Fibroblast of lung (primary cell): ENCODE measurements around the gene TTC33. TPM values are rescaled to one million over a fixed set of nuclear protein-coding genes. Genes with fewer than 3 reads are reported as not detected.

Source experiments
- DNase-seq, 2 donors: peaks; one replicate each; pipeline versions ENCODE4 v3.0.0 to v3.0.0-alpha.2; 2010; ENCODE audit warnings: low read depth in 2 of 2
- H2AFZ ChIP-seq: 2 replicates; pipeline ENCODE4 v1.5.1; 2012; ENCODE audit warnings: low read length, control low read depth, inconsistent platforms
- H3K27ac ChIP-seq: 2 replicates; pipeline ENCODE4 v1.5.1; 2011; ENCODE audit warnings: low read length, control low read depth; ENCODE audit not compliant: insufficient read depth
- H3K27me3 ChIP-seq: 2 replicates; pipeline ENCODE4 v1.5.1; 2011; ENCODE audit warnings: mild to moderate bottlenecking, low read length; ENCODE audit not compliant: control insufficient read depth, insufficient read depth
- H3K36me3 ChIP-seq: 2 replicates; pipeline ENCODE4 v1.5.1; 2011; ENCODE audit warnings: low read length; ENCODE audit not compliant: control insufficient read depth, insufficient read depth
- H3K4me1 ChIP-seq: 2 replicates; pipeline ENCODE4 v1.5.1; 2011; ENCODE audit warnings: low read length; ENCODE audit not compliant: control insufficient read depth, insufficient read depth; ENCODE audit errors: extremely low read depth
- H3K4me2 ChIP-seq: 2 replicates; pipeline ENCODE4 v1.5.1; 2011; ENCODE audit warnings: low read length, control low read depth; ENCODE audit not compliant: insufficient read depth; ENCODE audit errors: extremely low read depth
- H3K4me3 ChIP-seq, 4 experiments: fragments of 200-600 bp in 1 of 4; sonication (generic) in 1 of 4; replicated peaks in 1 of 4; 2 replicates each; pipeline ENCODE4 v1.5.1; 2011 to 2016; ENCODE audit warnings: low read length in 4 of 4, low read depth in 3 of 4, mild to moderate bottlenecking in 3 of 4, control low read depth in 2 of 4, inconsistent platforms in 1 of 4, mixed read lengths in 1 of 4; ENCODE audit not compliant: insufficient read depth in 1 of 4; ENCODE audit errors: control extremely low read depth in 1 of 4
- H3K79me2 ChIP-seq: 2 replicates; pipeline ENCODE4 v1.5.1; 2012; ENCODE audit warnings: mild to moderate bottlenecking, low read length, inconsistent platforms; ENCODE audit not compliant: control insufficient read depth, insufficient read depth
- H3K9ac ChIP-seq: 2 replicates; pipeline ENCODE4 v1.5.1; 2011; ENCODE audit warnings: mild to moderate bottlenecking, low read length, control low read depth; ENCODE audit not compliant: insufficient read depth
- H3K9me3 ChIP-seq: 2 replicates; pipeline ENCODE4 v1.5.1; 2012; ENCODE audit warnings: low read depth, low read length; ENCODE audit not compliant: control insufficient read depth, insufficient read depth
- H4K20me1 ChIP-seq: 2 replicates; pipeline ENCODE4 v1.5.1; 2011; ENCODE audit warnings: low read length; ENCODE audit not compliant: control insufficient read depth, insufficient read depth; ENCODE audit errors: extremely low read depth
- EZH2 ChIP-seq: IDR thresholded peaks from 2 replicates; pipeline ENCODE4 v1.5.1; 2012; ENCODE audit warnings: low read length, control low read depth, mild to moderate bottlenecking; ENCODE audit errors: missing control alignments
- polyA plus RNA-seq, 2 donors: library from polyadenylated mRNA; depleted of rRNA in 1 of 2; stranded (reverse) in 1 of 2; unstranded in 1 of 2; fragments of >200 nt; gene quantifications; 2 replicates each; pipeline ENCODE4 v1.2.1, GENCODE V29; 2011 to 2012; ENCODE audit warnings: missing spikeins in 1 of 2
- total RNA-seq: library from RNA; depleted of rRNA; stranded (reverse); fragments of >200 nt; gene quantifications from 2 replicates; pipeline ENCODE4 v1.2.1, GENCODE V29; 2014
- TF ChIP-seq, protein P1 (sequence below), 2 donors: IDR thresholded peaks in 1 of 2; conservative IDR thresholded peaks in 1 of 2; 1 replicate in 1 of 2; 2 replicates in 1 of 2; pipeline ENCODE4 v1.5.1; 2011 to 2012; ENCODE audit warnings: low read length in 2 of 2, control low read depth in 1 of 2, inconsistent platforms in 1 of 2, low read depth in 1 of 2, mild to moderate bottlenecking in 1 of 2

The TTC33 gene
- total and polyA plus RNA-seq, 2 donors (not counting 1 experiment from before 2014, with no cell fraction given): 8.7 to 16.3 TPM

GRCh38 chr5:40559306-40559705 is 196.5 kb downstream of the TTC33 start:
- Histone ChIP-seq H3K9me3 (no peaks in the 10 kb centered on the region), H3K9ac (no peak overlapping the region), H3K27me3 (no peaks in the 10 kb centered on the region), H3K4me3 (no peak overlapping the region), H2AFZ (no peak overlapping the region), H3K36me3 (no peaks in the 10 kb centered on the region), H3K27ac (no peak overlapping the region), H3K4me1 (no peaks in the 10 kb centered on the region), H3K4me2 (no peak overlapping the region), H3K79me2 (no peaks in the 10 kb centered on the region), H4K20me1 (no peaks in the 10 kb centered on the region)
- peak in 1 of 2 donors; percentile 62 for DNase-seq
- TF ChIP-seq EZH2: no peak
- TF ChIP-seq, protein P1, sequence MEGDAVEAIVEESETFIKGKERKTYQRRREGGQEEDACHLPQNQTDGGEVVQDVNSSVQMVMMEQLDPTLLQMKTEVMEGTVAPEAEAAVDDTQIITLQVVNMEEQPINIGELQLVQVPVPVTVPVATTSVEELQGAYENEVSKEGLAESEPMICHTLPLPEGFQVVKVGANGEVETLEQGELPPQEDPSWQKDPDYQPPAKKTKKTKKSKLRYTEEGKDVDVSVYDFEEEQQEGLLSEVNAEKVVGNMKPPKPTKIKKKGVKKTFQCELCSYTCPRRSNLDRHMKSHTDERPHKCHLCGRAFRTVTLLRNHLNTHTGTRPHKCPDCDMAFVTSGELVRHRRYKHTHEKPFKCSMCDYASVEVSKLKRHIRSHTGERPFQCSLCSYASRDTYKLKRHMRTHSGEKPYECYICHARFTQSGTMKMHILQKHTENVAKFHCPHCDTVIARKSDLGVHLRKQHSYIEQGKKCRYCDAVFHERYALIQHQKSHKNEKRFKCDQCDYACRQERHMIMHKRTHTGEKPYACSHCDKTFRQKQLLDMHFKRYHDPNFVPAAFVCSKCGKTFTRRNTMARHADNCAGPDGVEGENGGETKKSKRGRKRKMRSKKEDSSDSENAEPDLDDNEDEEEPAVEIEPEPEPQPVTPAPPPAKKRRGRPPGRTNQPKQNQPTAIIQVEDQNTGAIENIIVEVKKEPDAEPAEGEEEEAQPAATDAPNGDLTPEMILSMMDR (conservative IDR thresholded peaks at IDR 0.05 in 1 of 2, IDR thresholded peaks at IDR 0.05 in 1 of 2; ENCODE audit: low read depth in 1 of 2, low read length in 2 of 2): no peak

DNA sequence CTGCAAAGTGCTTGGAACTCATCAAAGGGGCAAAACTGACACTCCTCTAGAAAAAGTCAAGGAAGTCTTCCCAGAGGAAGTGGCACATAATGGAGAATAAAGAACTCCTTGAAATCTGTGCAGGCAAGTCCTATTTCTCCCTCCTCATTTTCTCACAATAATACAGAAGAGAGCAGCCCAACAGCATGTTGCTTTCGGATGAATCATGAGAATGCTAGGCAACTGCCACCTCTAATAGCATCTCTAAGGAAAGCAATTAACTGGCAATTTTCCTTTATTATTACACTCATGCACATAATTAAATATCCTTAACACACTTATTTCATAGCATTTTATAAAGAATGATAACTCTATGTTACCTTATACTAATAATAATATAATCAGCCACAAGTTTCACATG is 198.3 kb downstream of the TTC33 start:
- DNase-seq: peak in 1 of 2 donors; percentile 29
- Histone ChIP-seq H3K4me2 (no peak overlapping the region), H4K20me1 (no peaks in the 10 kb centered on the region), H3K4me3 (no peak overlapping the region), H3K27ac (no peak overlapping the region), H3K9ac (no peak overlapping the region), H2AFZ (no peak overlapping the region), H3K4me1 (peaks cover under 1% of the 10 kb centered on the region), H3K27me3 (no peaks in the 10 kb centered on the region), H3K79me2 (no peaks in the 10 kb centered on the region), H3K9me3 (no peaks in the 10 kb centered on the region), H3K36me3 (no peaks in the 10 kb centered on the region)
- TF ChIP-seq, protein P1 (conservative IDR thresholded peaks at IDR 0.05 in 1 of 2, IDR thresholded peaks at IDR 0.05 in 1 of 2; ENCODE audit: low read depth in 1 of 2, low read length in 2 of 2): no peak
- TF ChIP-seq EZH2: no peak

- no peak for TF ChIP-seq EZH2
- TF ChIP-seq, protein P1 (conservative IDR thresholded peaks at IDR 0.05 in 1 of 2, IDR thresholded peaks at IDR 0.05 in 1 of 2; ENCODE audit: low read depth in 1 of 2, low read length in 2 of 2): no peak
- no peak overlapping the region for H3K4me2 ChIP-seq
Measured at GRCh38 chr5:40556811-40557210, 198.9 kb downstream of the TTC33 start.

More at GRCh38 chr5:40556811-40557210, 198.9 kb downstream of the TTC33 start:
- no peaks in the 10 kb centered on the region for H4K20me1 ChIP-seq
- no peak overlapping the region for H2AFZ ChIP-seq
- H3K27me3 ChIP-seq: no peaks in the 10 kb centered on the region
- no peak overlapping the region for H3K27ac ChIP-seq
- no peak for DNase-seq
- H3K4me3 ChIP-seq: no peak overlapping the region
- H3K4me1 ChIP-seq: peaks cover 2% of the 10 kb centered on the region
- no peaks in the 10 kb centered on the region for H3K9me3 ChIP-seq
- no peaks in the 10 kb centered on the region for H3K36me3 ChIP-seq
- no peaks in the 10 kb centered on the region for H3K79me2 ChIP-seq
- no peak overlapping the region for H3K9ac ChIP-seq
